ENCODE results near the gene URAD. TPM values are rescaled to one million over a fixed set of nuclear protein-coding genes. Genes with fewer than 3 reads are reported as not detected.
A peak's percentile ranks its signal among the peaks of the same experiment; 100 is the strongest.

The URAD gene
- total RNA-seq, 2 donors from 2014 or later, result not detected

DNA sequence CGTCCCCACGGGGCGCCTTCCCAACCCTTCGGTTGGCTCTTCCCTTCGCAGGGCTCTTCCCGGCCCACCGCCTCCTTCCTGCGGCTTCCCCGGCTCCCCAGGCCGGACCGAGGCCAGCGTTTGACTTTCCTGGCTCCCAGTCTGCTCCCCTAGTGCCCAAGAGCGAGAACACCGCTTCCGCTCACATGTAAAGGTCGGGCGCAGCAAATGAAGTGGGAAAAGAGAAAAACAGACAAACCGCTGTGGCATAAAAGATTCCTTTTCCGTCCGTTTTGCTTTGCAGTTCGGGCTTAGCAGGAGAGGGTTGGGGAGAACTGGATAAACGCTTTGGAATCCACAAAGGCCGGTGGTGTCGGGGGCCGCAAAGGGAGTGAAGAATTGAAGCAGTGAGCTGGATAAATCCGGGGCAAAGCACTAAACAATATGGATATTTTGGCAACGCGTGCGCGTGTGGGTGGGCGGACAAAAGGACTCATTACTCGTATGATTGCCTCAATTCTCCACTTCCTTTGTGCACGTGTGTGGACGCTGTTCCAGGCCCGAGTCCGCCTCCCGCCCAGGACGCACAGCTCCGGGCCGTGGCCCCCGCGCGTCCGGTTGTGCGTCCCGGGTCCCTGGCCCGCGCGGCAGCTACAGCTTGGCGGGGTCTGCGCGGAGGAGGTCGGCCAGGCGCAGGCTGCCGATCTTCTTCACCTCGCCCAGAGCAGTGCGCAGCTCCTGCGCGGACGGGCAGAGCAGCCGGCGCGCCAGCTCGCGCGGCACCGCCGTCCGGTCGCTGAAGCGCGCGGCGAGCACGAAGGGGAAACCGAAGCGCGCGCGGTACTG lies 10.8 kb downstream of the URAD start:
- no peak overlapping the region for H3K4me3 ChIP-seq (ENCODE audit: low read length)
- H3K4me3 Mint-ChIP-seq, result peak overlapping the region; percentile 10

GRCh38 chr13:27976362-27977091 lies 12.0 kb downstream of the URAD start:
- no peaks in the 10 kb centered on the region for H3K36me3 Mint-ChIP-seq (ENCODE audit: low read depth)
- no peak overlapping the region for H3K27ac ChIP-seq (ENCODE audit: low read depth, low read length)
- H3K4me3 Mint-ChIP-seq, result no peak overlapping the region
- H3K9ac ChIP-seq (ENCODE audit: extremely low read depth, low read length, poor library complexity, severe bottlenecking), result no peak overlapping the region
- peaks cover 6% of the 10 kb centered on the region for H3K4me1 ChIP-seq (ENCODE audit: control insufficient read depth, insufficient read depth, low read length)
- no peak overlapping the region for H3K4me3 ChIP-seq (ENCODE audit: low read length)
- no peak overlapping the region for H3K27ac Mint-ChIP-seq
- H3K27me3 Mint-ChIP-seq (ENCODE audit: insufficient read depth), result peaks cover 100% of the 10 kb centered on the region
- 5 to 17% methylated on average over 7 to 12 of the region's 12 CpGs for WGBS, 2 experiments (ENCODE audit: insufficient coverage in 1 of 2, insufficient read length in 1 of 2)
- no peak for DNase-seq
- peaks cover 22% of the 10 kb centered on the region for H3K4me1 Mint-ChIP-seq
- H3K36me3 ChIP-seq (ENCODE audit: control insufficient read depth, insufficient read depth, low read length), result no peaks in the 10 kb centered on the region
- H3K9me3 ChIP-seq (ENCODE audit: control insufficient read depth, low read length), result no peaks in the 10 kb centered on the region
- H3K27me3 ChIP-seq (ENCODE audit: control insufficient read depth, insufficient read depth, low read length, poor library complexity, severe bottlenecking), result peaks cover 100% of the 10 kb centered on the region
- TF ChIP-seq CTCF (conservative IDR thresholded peaks at IDR 0.05), result no peak
- H3K9me3 Mint-ChIP-seq, result no peaks in the 10 kb centered on the region

More for the DNA sequence above, 10.8 kb downstream of the URAD start:
- peak; percentile 85 for DNase-seq
- 1 to 3% methylated on average over 31 to 80 of the region's 80 CpGs for WGBS, 2 experiments (ENCODE audit: insufficient coverage in 1 of 2, insufficient read length in 1 of 2)
- peak; percentile 40 for TF ChIP-seq CTCF (conservative IDR thresholded peaks at IDR 0.05)
- Histone ChIP-seq H3K36me3 (ENCODE audit: control insufficient read depth, insufficient read depth, low read length) (no peaks in the 10 kb centered on the region), H3K27ac (ENCODE audit: low read depth, low read length) (no peak overlapping the region), H3K4me1 (ENCODE audit: control insufficient read depth, insufficient read depth, low read length) (peaks cover 6% of the 10 kb centered on the region), H3K9ac (ENCODE audit: extremely low read depth, low read length, poor library complexity, severe bottlenecking) (no peak overlapping the region), H3K9me3 (ENCODE audit: control insufficient read depth, low read length) (no peaks in the 10 kb centered on the region), H3K27me3 (ENCODE audit: control insufficient read depth, insufficient read depth, low read length, poor library complexity, severe bottlenecking) (peaks cover 100% of the 10 kb centered on the region)
- no peaks in the 10 kb centered on the region for H3K36me3 Mint-ChIP-seq (ENCODE audit: low read depth)
- H3K9me3 Mint-ChIP-seq, result no peaks in the 10 kb centered on the region
- peaks cover 22% of the 10 kb centered on the region for H3K4me1 Mint-ChIP-seq
- peaks cover 100% of the 10 kb centered on the region for H3K27me3 Mint-ChIP-seq (ENCODE audit: insufficient read depth)
- no peak overlapping the region for H3K27ac Mint-ChIP-seq

GRCh38 chr13:27975564-27976361 lies 12.7 kb downstream of the URAD start:
- WGBS, 2 experiments (ENCODE audit: insufficient coverage in 1 of 2, insufficient read length in 1 of 2), result 2 to 5% methylated on average over 19 to 50 of the region's 51 CpGs
- no peak overlapping the region for H3K27ac ChIP-seq (ENCODE audit: low read depth, low read length)
- Mint-ChIP-seq H3K4me3 (no peak overlapping the region), H3K36me3 (ENCODE audit: low read depth) (no peaks in the 10 kb centered on the region), H3K4me1 (peaks cover 24% of the 10 kb centered on the region), H3K9me3 (no peaks in the 10 kb centered on the region), H3K27ac (no peak overlapping the region), H3K27me3 (ENCODE audit: insufficient read depth) (peaks cover 100% of the 10 kb centered on the region)
- TF ChIP-seq CTCF (conservative IDR thresholded peaks at IDR 0.05), result no peak
- H3K9ac ChIP-seq (ENCODE audit: extremely low read depth, low read length, poor library complexity, severe bottlenecking), result no peak overlapping the region
- DNase-seq, result peak; percentile 70
- H3K27me3 ChIP-seq (ENCODE audit: control insufficient read depth, insufficient read depth, low read length, poor library complexity, severe bottlenecking), result peaks cover 100% of the 10 kb centered on the region
- no peaks in the 10 kb centered on the region for H3K9me3 ChIP-seq (ENCODE audit: control insufficient read depth, low read length)
- H3K36me3 ChIP-seq (ENCODE audit: control insufficient read depth, insufficient read depth, low read length), result no peaks in the 10 kb centered on the region
- peaks cover 6% of the 10 kb centered on the region for H3K4me1 ChIP-seq (ENCODE audit: control insufficient read depth, insufficient read depth, low read length)
- no peak overlapping the region for H3K4me3 ChIP-seq (ENCODE audit: low read length)

Data from endodermal cell (in vitro differentiated cells).